Caco-2 (cell line): ENCODE results near the gene PNMA1. TPM values are rescaled to one million over a fixed set of nuclear protein-coding genes. Genes with fewer than 3 reads are reported as not detected.
A peak's percentile ranks its signal among the peaks of the same experiment; 100 is the strongest.

ENCODE experiments used
- BruUV-seq: library from RNA; stranded (reverse); fragments of 400-500 nt; replicated peaks from 2 replicates; lab custom pipeline; 2021; lab: Mats Ljungman, UMichigan
- CTCF ChIA-PET: fragments of 300-600 bp; sonication (Branson Sonifier 250); formaldehyde crosslinking; loops from one replicate; lab custom pipeline; 2022; ENCODE audit warnings: antibody characterized with exemption; lab: Charles Lee
- POLR2A ChIA-PET: fragments of 300-600 bp; sonication (Branson Sonifier 250); formaldehyde crosslinking; loops from one replicate; lab custom pipeline; 2022; ENCODE audit warnings: antibody characterized with exemption; lab: Charles Lee
- DNase-seq, 2 experiments: peaks; one replicate each; pipeline versions ENCODE4 v3.0.0 to v3.0.0-alpha.2; 2020 to 2022
- H3K27me3 ChIP-seq: replicated peaks from 2 replicates; pipeline ENCODE4 v1.6.0; 2011; ENCODE audit warnings: low read length; ENCODE audit not compliant: control insufficient read depth, insufficient read depth
- H3K36me3 ChIP-seq: 2 replicates; pipeline ENCODE4 v1.5.1; 2011; ENCODE audit warnings: low read length; ENCODE audit not compliant: control insufficient read depth, insufficient read depth
- H3K4me1 ChIP-seq: fragments of 250-450 bp; sonication (Bioruptor Pico); 2 replicates; pipeline ENCODE4 v1.5.1; 2020; ENCODE audit warnings: mild to moderate bottlenecking
- H3K4me3 ChIP-seq: 2 replicates; pipeline ENCODE4 v1.5.1; 2011; ENCODE audit warnings: low read depth, mild to moderate bottlenecking, control low read depth, low read length
- H3K9me3 ChIP-seq: fragments of 250-450 bp; sonication (Bioruptor Pico); 2 replicates; pipeline ENCODE4 v1.5.1; 2020; ENCODE audit warnings: mild to moderate bottlenecking, moderate library complexity
- H3K27ac Mint-ChIP-seq: one replicate; pipeline ENCODE4 v1.8.0; 2022; ENCODE audit warnings: mixed read lengths; ENCODE audit not compliant: unreplicated experiment
- H3K27me3 Mint-ChIP-seq: one replicate; pipeline ENCODE4 v1.8.0; 2022; ENCODE audit warnings: mixed read lengths; ENCODE audit not compliant: insufficient read depth, unreplicated experiment
- H3K36me3 Mint-ChIP-seq: one replicate; pipeline ENCODE4 v1.8.0; 2022; ENCODE audit warnings: mild to moderate bottlenecking, mixed read lengths; ENCODE audit not compliant: insufficient read depth, unreplicated experiment
- H3K4me1 Mint-ChIP-seq: one replicate; pipeline ENCODE4 v1.8.0; 2022; ENCODE audit warnings: low read depth, mixed read lengths; ENCODE audit not compliant: unreplicated experiment
- H3K4me3 Mint-ChIP-seq: one replicate; pipeline ENCODE4 v1.8.0; 2022; ENCODE audit warnings: mild to moderate bottlenecking, moderate library complexity, mixed read lengths; ENCODE audit not compliant: unreplicated experiment
- H3K9me3 Mint-ChIP-seq: one replicate; pipeline ENCODE4 v1.8.0; 2022; ENCODE audit warnings: mixed read lengths; ENCODE audit not compliant: unreplicated experiment
- CTCF ChIP-seq, 2 experiments: fragments of 200-600 bp in 1 of 2; IDR thresholded peaks; 1 replicate in 1 of 2; 2 replicates in 1 of 2; pipeline versions ENCODE4 v1.5.1 to v1.8.0; 2011 to 2022; ENCODE audit warnings: antibody characterized with exemption in 1 of 2, control low read depth in 1 of 2, inconsistent platforms in 1 of 2, low read depth in 1 of 2, low read length in 1 of 2, mild to moderate bottlenecking in 1 of 2, moderate library complexity in 1 of 2; ENCODE audit not compliant: insufficient read depth in 1 of 2, severe bottlenecking in 1 of 2, unreplicated experiment in 1 of 2
- intact Hi-C: fragments of 100-400 bp; cut with micrococcal nuclease; formaldehyde crosslinking; loops from one replicate; pipeline ENCODE4 v1.10.0; 2022; ENCODE audit not compliant: unreplicated experiment
- total RNA-seq: library from RNA; stranded (reverse); gene quantifications from 2 replicates; pipeline ENCODE4 v1.2.3, GENCODE V29; 2022

The PNMA1 gene
- total RNA-seq, 1 experiment from 2014 or later = 38.8 TPM

GRCh38 chr14:73717266-73717665 is 3.1 kb upstream of the PNMA1 start:
- peaks cover 6% of the 10 kb centered on the region for H3K36me3 ChIP-seq
- BruUV-seq = no TSS peak
- H3K27me3 ChIP-seq = no peaks in the 10 kb centered on the region
- H3K9me3 ChIP-seq = no peaks in the 10 kb centered on the region
- peaks cover 5% of the 10 kb centered on the region; the same call in 1 of the 2 replicates for H3K4me1 ChIP-seq
- no peaks in the 10 kb centered on the region for H3K9me3 Mint-ChIP-seq
- no peak for DNase-seq
- intact Hi-C loops = no loop called here
- no peak overlapping the region for H3K27ac Mint-ChIP-seq
- no peak overlapping the region for H3K4me3 Mint-ChIP-seq
- no peaks in the 10 kb centered on the region for H3K27me3 Mint-ChIP-seq
- no peak overlapping the region for H3K4me3 ChIP-seq
- no peak for TF ChIP-seq CTCF (IDR thresholded peaks at IDR 0.05; ENCODE audit: insufficient read depth in 1 of 2, low read depth in 1 of 2, low read length in 1 of 2, severe bottlenecking in 1 of 2, unreplicated experiment in 1 of 2)
- ChIA-PET POLR2A (no interaction called here), CTCF (interaction anchor here (0.7 to 1.6 kb wide), 2 partner anchors 41 to 882 kb away, joined by 4 read pairs; no protein-coding TSS in a partner anchor)
- H3K4me1 Mint-ChIP-seq = peaks cover 10% of the 10 kb centered on the region
- H3K36me3 Mint-ChIP-seq = peaks cover 79% of the 10 kb centered on the region

GRCh38 chr14:73715707-73716106 is 1.5 kb upstream of the PNMA1 start:
- BruUV-seq = no TSS peak
- no peaks in the 10 kb centered on the region for H3K27me3 Mint-ChIP-seq
- Histone ChIP-seq H3K4me1 (peaks cover 10% of the 10 kb centered on the region; the same call in 1 of the 2 replicates), H3K27me3 (no peaks in the 10 kb centered on the region), H3K36me3 (peaks cover 2% of the 10 kb centered on the region), H3K4me3 (no peak overlapping the region), H3K9me3 (no peaks in the 10 kb centered on the region)
- intact Hi-C loops = no loop called here
- DNase-seq = no peak
- POLR2A ChIA-PET = no interaction called here
- H3K4me3 Mint-ChIP-seq = no peak overlapping the region
- TF ChIP-seq CTCF (IDR thresholded peaks at IDR 0.05; ENCODE audit: insufficient read depth in 1 of 2, low read depth in 1 of 2, low read length in 1 of 2, severe bottlenecking in 1 of 2, unreplicated experiment in 1 of 2) = no peak
- H3K4me1 Mint-ChIP-seq = peaks cover 13% of the 10 kb centered on the region
- peaks cover 66% of the 10 kb centered on the region for H3K36me3 Mint-ChIP-seq
- CTCF ChIA-PET = no interaction called here
- no peak overlapping the region for H3K27ac Mint-ChIP-seq
- H3K9me3 Mint-ChIP-seq = no peaks in the 10 kb centered on the region

- Histone ChIP-seq H3K4me3 (peak overlapping the region; percentile 94), H3K9me3 (no peaks in the 10 kb centered on the region), H3K27me3 (no peaks in the 10 kb centered on the region), H3K36me3 (peaks cover 2% of the 10 kb centered on the region), H3K4me1 (peaks cover 10% of the 10 kb centered on the region; the same call in 1 of the 2 replicates)
- no TSS peak for BruUV-seq
- intact Hi-C loops = no loop called here
- Mint-ChIP-seq H3K9me3 (no peaks in the 10 kb centered on the region), H3K4me1 (peaks cover 13% of the 10 kb centered on the region), H3K36me3 (peaks cover 62% of the 10 kb centered on the region), H3K27me3 (no peaks in the 10 kb centered on the region), H3K4me3 (peak overlapping the region; percentile 90), H3K27ac (peak overlapping the region; percentile 99)
- no peak for DNase-seq
- ChIA-PET CTCF (interaction anchor here (1.0 to 1.2 kb wide), 2 partner anchors 14 to 63 kb away, joined by 4 to 5 read pairs; no protein-coding TSS in a partner anchor), POLR2A (interaction anchor here (0.6 to 1.2 kb wide), 7 partner anchors 64 to 1946 kb away, joined by 3 to 6 read pairs (median 4); partner anchors contain the start of genes ACOT2, COQ6, ERG28 and FAM161B)
- no peak for TF ChIP-seq CTCF (IDR thresholded peaks at IDR 0.05; ENCODE audit: insufficient read depth in 1 of 2, low read depth in 1 of 2, low read length in 1 of 2, severe bottlenecking in 1 of 2, unreplicated experiment in 1 of 2)
These were observed 485 bp upstream of the PNMA1 start for GRCh38 chr14:73714656-73715081.
